Measurements from ENCODE around the gene VSTM2L. TPM values are rescaled to one million over a fixed set of nuclear protein-coding genes. Genes with fewer than 3 reads are reported as not detected.

VSTM2L gene
- total and polyA plus RNA-seq, 2 of the 13 experiments (the other 11 are each of a cell fraction or from before 2014, with no cell fraction given) = not detected

DNA sequence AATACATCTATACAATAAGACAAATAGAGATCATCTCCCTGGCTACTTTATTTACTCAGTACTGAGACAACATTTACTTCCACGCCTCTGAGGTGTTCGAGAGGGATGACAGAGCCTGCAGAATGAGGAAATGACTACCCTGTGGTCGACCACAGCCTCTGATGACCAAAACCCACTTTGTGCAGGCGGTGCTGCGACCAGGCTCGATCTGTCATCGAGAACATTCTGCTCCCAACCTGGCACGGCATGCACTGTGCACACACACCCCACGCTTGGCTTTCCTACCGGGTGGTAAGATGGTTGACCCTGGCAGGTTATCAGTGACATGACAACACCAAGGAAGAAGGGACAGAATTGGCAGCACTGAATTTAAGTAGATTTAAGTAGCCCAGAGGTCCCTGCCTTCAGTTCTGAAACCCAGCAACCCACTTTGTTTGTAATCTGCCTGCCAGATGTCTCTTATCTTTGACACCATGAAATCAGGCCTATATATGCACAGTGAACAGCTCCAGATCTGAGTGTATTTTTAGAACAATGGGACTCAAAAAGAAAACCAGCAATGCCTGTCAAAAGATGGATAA, 87.7 kb downstream of the VSTM2L start (continued):
- TF ChIP-seq HOMEZ (CRISPR knock-in tag; IDR thresholded peaks at IDR 0.05; ENCODE audit: low read depth) = no peak
- no peak for TF ChIP-seq GZF1 (CRISPR knock-in tag; IDR thresholded peaks at IDR 0.05)
- no peak for TF ChIP-seq HHEX (CRISPR knock-in tag; IDR thresholded peaks at IDR 0.05)
- TF ChIP-seq ZNF768 (CRISPR knock-in tag; IDR thresholded peaks at IDR 0.05) = peak; percentile 21; the same call in 1 of the 2 replicates
- TF ChIP-seq ZNF747 (CRISPR knock-in tag; IDR thresholded peaks at IDR 0.05; ENCODE audit: borderline replicate concordance) = no peak
- TF ChIP-seq ZBTB26 (CRISPR knock-in tag; IDR thresholded peaks at IDR 0.05; ENCODE audit: borderline replicate concordance) = no peak
- no peak for TF ChIP-seq ZNF331 (CRISPR knock-in tag; IDR thresholded peaks at IDR 0.05)
- TF ChIP-seq HIC2 (CRISPR knock-in tag; IDR thresholded peaks at IDR 0.05; ENCODE audit: low read depth) = no peak
- TF ChIP-seq ZNF570 (CRISPR knock-in tag; IDR thresholded peaks at IDR 0.05; ENCODE audit: borderline replicate concordance) = no peak
- TF ChIP-seq, protein P1, sequence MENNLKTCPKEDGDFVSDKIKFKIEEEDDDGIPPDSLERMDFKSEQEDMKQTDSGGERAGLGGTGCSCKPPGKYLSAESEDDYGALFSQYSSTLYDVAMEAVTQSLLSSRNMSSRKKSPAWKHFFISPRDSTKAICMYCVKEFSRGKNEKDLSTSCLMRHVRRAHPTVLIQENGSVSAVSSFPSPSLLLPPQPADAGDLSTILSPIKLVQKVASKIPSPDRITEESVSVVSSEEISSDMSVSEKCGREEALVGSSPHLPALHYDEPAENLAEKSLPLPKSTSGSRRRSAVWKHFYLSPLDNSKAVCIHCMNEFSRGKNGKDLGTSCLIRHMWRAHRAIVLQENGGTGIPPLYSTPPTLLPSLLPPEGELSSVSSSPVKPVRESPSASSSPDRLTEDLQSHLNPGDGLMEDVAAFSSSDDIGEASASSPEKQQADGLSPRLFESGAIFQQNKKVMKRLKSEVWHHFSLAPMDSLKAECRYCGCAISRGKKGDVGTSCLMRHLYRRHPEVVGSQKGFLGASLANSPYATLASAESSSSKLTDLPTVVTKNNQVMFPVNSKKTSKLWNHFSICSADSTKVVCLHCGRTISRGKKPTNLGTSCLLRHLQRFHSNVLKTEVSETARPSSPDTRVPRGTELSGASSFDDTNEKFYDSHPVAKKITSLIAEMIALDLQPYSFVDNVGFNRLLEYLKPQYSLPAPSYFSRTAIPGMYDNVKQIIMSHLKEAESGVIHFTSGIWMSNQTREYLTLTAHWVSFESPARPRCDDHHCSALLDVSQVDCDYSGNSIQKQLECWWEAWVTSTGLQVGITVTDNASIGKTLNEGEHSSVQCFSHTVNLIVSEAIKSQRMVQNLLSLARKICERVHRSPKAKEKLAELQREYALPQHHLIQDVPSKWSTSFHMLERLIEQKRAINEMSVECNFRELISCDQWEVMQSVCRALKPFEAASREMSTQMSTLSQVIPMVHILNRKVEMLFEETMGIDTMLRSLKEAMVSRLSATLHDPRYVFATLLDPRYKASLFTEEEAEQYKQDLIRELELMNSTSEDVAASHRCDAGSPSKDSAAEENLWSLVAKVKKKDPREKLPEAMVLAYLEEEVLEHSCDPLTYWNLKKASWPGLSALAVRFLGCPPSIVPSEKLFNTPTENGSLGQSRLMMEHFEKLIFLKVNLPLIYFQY (CRISPR knock-in tag; IDR thresholded peaks at IDR 0.05; ENCODE audit: borderline replicate concordance) = no peak
- TF ChIP-seq ARHGAP35 (CRISPR knock-in tag; IDR thresholded peaks at IDR 0.05; ENCODE audit: borderline replicate concordance) = no peak
- TF ChIP-seq ZBTB37 (CRISPR knock-in tag; IDR thresholded peaks at IDR 0.05) = no peak
- no peak for TF ChIP-seq FLYWCH1 (CRISPR knock-in tag; IDR thresholded peaks at IDR 0.05)
- TF ChIP-seq ZSCAN5A (CRISPR knock-in tag; IDR thresholded peaks at IDR 0.05; ENCODE audit: borderline replicate concordance) = no peak
- TF ChIP-seq TRIM24 (CRISPR knock-in tag; IDR thresholded peaks at IDR 0.05) = no peak
- TF ChIP-seq PHF5A (CRISPR knock-in tag; IDR thresholded peaks at IDR 0.05; ENCODE audit: low read depth, unreplicated experiment) = no peak
- peak; percentile 37 for TF ChIP-seq TEAD3 (CRISPR knock-in tag; optimal IDR thresholded peaks at IDR 0.05; ENCODE audit: borderline replicate concordance)
- no peak for TF ChIP-seq HDAC6 (IDR thresholded peaks at IDR 0.05; ENCODE audit: low read depth, low read length)

Measured in HepG2 (cell line).